VCaP (cell line): ENCODE results near the gene TOMM40.

Source experiments
- H3K27ac ChIP-seq: fragments of 450-650 bp; 2 replicates; pipeline ENCODE4 v1.5.1; 2017
- TF ChIP-seq, protein P1 (sequence below): fragments of 450-650 bp; conservative IDR thresholded peaks from 2 replicates; pipeline ENCODE4 v1.5.1; 2017; ENCODE audit warnings: mild to moderate bottlenecking, moderate library complexity

TOMM40 gene

DNA sequence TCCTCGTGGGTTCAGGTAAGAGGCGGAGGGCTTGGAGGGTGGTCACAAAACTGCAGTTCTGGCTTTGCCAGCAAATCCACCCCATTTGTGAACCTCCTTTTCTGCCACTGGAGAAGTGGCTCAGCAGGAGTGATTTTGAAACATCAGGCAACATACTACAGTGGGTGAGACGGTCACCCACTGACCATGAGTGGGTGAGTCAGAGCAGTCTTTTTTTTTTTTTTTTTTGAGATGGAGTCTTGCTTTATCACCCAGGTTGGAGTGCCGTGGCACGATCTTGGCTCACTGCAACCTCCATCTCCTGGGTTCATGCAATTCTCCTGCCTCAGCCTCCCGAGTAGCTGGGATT is 3.0 kb downstream of the TOMM40 start:
- no peak overlapping the region; the same call in 1 of the 2 replicates for H3K27ac ChIP-seq
- TF ChIP-seq, protein P1, sequence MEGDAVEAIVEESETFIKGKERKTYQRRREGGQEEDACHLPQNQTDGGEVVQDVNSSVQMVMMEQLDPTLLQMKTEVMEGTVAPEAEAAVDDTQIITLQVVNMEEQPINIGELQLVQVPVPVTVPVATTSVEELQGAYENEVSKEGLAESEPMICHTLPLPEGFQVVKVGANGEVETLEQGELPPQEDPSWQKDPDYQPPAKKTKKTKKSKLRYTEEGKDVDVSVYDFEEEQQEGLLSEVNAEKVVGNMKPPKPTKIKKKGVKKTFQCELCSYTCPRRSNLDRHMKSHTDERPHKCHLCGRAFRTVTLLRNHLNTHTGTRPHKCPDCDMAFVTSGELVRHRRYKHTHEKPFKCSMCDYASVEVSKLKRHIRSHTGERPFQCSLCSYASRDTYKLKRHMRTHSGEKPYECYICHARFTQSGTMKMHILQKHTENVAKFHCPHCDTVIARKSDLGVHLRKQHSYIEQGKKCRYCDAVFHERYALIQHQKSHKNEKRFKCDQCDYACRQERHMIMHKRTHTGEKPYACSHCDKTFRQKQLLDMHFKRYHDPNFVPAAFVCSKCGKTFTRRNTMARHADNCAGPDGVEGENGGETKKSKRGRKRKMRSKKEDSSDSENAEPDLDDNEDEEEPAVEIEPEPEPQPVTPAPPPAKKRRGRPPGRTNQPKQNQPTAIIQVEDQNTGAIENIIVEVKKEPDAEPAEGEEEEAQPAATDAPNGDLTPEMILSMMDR = no peak

GRCh38 chr19:44894946-44895345 is 3.9 kb downstream of the TOMM40 start:
- TF ChIP-seq, protein P1 = no peak
- H3K27ac ChIP-seq = no peak overlapping the region

DNA sequence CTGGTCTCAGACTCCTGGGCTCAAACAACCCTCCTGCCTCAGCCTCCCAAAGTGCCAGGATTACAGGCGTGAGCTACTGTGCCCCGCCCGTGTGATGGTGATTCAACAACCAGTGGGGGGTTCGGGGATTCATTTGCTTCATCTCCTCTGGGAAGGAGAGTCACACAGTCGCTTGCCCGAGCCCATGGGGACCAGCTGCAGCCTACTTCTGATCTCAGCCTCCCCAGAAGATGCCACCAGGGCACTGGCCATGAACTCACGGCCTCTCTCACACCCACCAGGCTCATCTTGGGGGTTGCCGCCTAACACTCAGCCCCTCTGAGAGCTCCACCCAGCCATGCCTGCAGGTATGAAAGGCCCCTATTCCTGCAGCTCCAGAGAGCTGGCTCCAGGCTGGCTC is 6.8 kb downstream of the TOMM40 start:
- H3K27ac ChIP-seq = no peak overlapping the region
- TF ChIP-seq, protein P1 = no peak

DNA sequence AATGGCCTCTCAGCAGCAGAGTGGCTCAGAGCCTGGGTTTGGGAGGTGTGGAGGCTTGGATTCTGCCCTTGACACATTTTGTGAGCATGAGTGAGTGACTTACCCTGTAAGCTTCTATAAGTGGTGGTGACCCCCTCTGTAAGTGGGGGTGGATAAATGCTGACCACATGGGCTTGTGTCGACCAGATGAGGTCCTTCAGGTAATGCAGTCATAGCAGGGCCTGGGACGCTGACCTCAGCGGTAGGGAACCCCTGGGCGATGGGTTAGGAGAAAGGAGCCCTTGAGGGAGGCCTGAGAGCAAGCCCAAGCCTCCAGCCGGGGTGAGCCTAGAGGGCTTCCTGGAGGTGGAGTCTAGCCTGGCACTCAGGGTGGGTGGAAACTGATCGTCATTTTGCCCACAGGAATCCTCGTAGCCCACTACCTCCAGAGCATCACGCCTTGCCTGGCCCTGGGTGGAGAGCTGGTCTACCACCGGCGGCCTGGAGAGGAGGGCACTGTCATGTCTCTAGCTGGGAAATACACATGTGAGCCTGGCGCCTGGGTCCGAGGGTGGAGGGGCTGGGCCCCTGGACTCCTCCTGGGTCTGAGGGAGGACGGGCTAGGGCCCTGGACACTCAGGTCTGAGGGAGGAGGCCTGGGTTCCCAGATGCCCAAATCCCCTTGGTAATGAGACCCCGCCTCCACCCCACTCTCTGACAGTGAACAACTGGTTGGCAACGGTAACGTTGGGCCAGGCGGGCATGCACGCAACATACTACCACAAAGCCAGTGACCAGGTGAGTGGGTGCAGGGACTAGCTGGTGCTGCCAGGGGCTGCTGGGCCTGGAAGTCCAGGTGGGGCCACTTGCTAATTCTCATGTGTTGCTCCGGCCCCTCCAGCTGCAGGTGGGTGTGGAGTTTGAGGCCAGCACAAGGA is 9.5 kb downstream of the TOMM40 start:
- TF ChIP-seq, protein P1 = no peak
- H3K27ac ChIP-seq = no peak overlapping the region

DNA sequence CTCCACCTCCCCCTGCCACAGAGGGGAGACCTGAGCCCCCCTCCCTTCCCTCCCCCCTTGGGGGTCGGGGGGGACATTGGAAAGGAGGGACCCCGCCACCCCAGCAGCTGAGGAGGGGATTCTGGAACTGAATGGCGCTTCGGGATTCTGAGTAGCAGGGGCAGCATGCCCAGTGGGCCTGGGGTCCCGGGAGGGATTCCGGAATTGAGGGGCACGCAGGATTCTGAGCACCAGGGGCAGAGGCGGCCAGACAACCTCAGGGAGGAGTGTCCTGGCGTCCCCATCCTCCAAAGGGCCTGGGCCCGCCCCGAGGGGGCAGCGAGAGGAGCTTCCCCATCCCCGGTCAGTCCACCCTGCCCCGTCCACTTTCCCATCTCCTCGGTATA is 12.2 kb downstream of the TOMM40 start:
- TF ChIP-seq, protein P1 = no peak
- H3K27ac ChIP-seq = no peak overlapping the region

DNA sequence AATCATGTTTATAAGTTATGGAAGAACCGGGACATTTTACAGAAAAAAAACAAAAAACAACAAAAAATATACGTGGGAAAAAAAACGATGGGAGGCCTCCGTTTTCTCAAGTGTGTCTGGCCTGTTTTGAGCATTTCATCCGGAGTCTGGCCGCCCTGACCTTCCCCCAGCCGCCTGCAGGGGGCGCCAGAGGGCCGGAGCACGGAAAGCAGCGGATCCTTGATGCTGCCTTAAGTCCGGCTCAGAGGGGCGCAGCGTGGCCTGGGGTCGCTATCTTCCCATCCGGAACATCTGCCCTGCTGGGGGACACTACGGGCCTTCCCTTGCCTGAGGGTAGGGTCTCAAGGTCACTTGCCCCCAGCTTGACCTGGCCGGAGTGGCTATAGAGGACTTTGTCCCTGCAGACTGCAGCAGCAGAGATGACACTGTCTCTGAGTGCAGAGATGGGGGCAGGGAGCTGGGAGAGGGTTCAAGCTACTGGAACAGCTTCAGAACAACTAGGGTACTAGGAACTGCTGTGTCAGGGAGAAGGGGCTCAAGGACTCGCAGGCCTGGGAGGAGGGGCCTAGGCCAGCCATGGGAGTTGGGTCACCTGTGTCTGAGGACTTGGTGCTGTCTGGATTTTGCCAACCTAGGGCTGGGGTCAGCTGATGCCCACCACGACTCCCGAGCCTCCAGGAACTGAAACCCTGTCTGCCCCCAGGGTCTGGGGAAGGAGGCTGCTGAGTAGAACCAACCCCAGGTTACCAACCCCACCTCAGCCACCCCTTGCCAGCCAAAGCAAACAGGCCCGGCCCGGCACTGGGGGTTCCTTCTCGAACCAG is 12.8 kb downstream of the TOMM40 start:
- TF ChIP-seq, protein P1 = peak; percentile 99
- H3K27ac ChIP-seq = no peak overlapping the region

DNA sequence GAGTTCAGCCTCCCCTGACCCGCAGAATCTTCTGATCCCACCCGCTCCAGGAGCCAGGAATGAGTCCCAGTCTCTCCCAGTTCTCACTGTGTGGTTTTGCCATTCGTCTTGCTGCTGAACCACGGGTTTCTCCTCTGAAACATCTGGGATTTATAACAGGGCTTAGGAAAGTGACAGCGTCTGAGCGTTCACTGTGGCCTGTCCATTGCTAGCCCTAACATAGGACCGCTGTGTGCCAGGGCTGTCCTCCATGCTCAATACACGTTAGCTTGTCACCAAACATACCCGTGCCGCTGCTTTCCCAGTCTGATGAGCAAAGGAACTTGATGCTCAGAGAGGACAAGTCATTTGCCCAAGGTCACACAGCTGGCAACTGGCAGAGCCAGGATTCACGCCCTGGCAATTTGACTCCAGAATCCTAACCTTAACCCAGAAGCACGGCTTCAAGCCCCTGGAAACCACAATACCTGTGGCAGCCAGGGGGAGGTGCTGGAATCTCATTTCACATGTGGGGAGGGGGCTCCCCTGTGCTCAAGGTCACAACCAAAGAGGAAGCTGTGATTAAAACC is 13.5 kb downstream of the TOMM40 start:
- TF ChIP-seq, protein P1 = peak; percentile 42
- H3K27ac ChIP-seq = no peak overlapping the region
